ENCODE measurements around the gene GPR152.

- TF ChIP-seq CTCF (conservative IDR thresholded peaks at IDR 0.05 in 1 of 2, IDR thresholded peaks at IDR 0.05 in 1 of 2; ENCODE audit: extremely low read depth in 1 of 2, insufficient read depth in 1 of 2, low read depth in 1 of 2, low read length in 2 of 2): no peak
- no peak for TF ChIP-seq EZH2 (IDR thresholded peaks at IDR 0.05; ENCODE audit: borderline replicate concordance, low read length)
Observed at GRCh38 chr11:67448220-67448609, 4.3 kb downstream of the GPR152 start.
